CD4-positive, alpha-beta memory T cell (primary cell): Measurements from ENCODE around the gene LCMT1. TPM values are rescaled to one million over a fixed set of nuclear protein-coding genes. Genes with fewer than 3 reads are reported as not detected.

Source experiments
- CTCF ChIA-PET: fragments of 350-600 bp; sonication (Branson Sonifier 250); formaldehyde crosslinking; loops from one replicate; lab custom pipeline; 2021; ENCODE audit warnings: inconsistent platforms; ENCODE audit not compliant: partially characterized antibody; lab: Charles Lee
- POLR2A ChIA-PET: fragments of 350-600 bp; sonication (Branson Sonifier 250); formaldehyde crosslinking; loops from one replicate; lab custom pipeline; 2021; ENCODE audit not compliant: partially characterized antibody; lab: Charles Lee
- DNase-seq, 5 donors: peaks; one replicate each; pipeline versions ENCODE4 v3.0.0 to v3.0.0-alpha.2; 2020 to 2022; ENCODE audit warnings: mixed read lengths in 1 of 5
- H3K27ac ChIP-seq: one replicate; pipeline ENCODE4 v1.7.0; 2013; ENCODE audit warnings: low read depth, low read length
- H3K27me3 ChIP-seq: 2 replicates; pipeline ENCODE4 v1.7.0; 2013; ENCODE audit warnings: mild to moderate bottlenecking, low read length, moderate library complexity; ENCODE audit not compliant: insufficient read depth
- H3K36me3 ChIP-seq: 2 replicates; pipeline ENCODE4 v1.7.0; 2013; ENCODE audit warnings: mild to moderate bottlenecking, low read length, moderate library complexity; ENCODE audit not compliant: insufficient read depth
- H3K4me1 ChIP-seq: 2 replicates; pipeline ENCODE4 v1.7.0; 2013; ENCODE audit warnings: mild to moderate bottlenecking, low read length, moderate library complexity; ENCODE audit not compliant: insufficient read depth
- H3K4me3 ChIP-seq, 2 donors: one replicate each; pipeline ENCODE4 v1.7.0; 2013; ENCODE audit warnings: low read length in 2 of 2, mild to moderate bottlenecking in 1 of 2
- H3K9me3 ChIP-seq, 2 donors: one replicate each; pipeline ENCODE4 v1.7.0; 2013; ENCODE audit warnings: low read length in 2 of 2, control low read depth in 1 of 2; ENCODE audit not compliant: control insufficient read depth in 1 of 2
- H3K27ac Mint-ChIP-seq, 7 donors: one replicate each; pipeline ENCODE4 v1.8.0; 2020 to 2021; ENCODE audit warnings: mixed read lengths in 7 of 7, mild to moderate bottlenecking in 6 of 7, inconsistent platforms in 3 of 7, moderate library complexity in 3 of 7
- H3K27me3 Mint-ChIP-seq, 2 donors: one replicate each; pipeline ENCODE4 v1.8.0; 2020 to 2021; ENCODE audit warnings: mixed read lengths in 2 of 2
- H3K36me3 Mint-ChIP-seq, 2 donors: one replicate each; pipeline ENCODE4 v1.8.0; 2020 to 2021; ENCODE audit warnings: mixed read lengths in 2 of 2, inconsistent platforms in 1 of 2, mild to moderate bottlenecking in 1 of 2
- H3K4me1 Mint-ChIP-seq, 4 donors: one replicate each; pipeline ENCODE4 v1.8.0; 2020 to 2021; ENCODE audit warnings: mixed read lengths in 4 of 4, mild to moderate bottlenecking in 1 of 4
- H3K4me3 Mint-ChIP-seq, 8 donors: one replicate each; pipeline ENCODE4 v1.8.0; 2020 to 2021; ENCODE audit warnings: mixed read lengths in 8 of 8, mild to moderate bottlenecking in 7 of 8, moderate library complexity in 6 of 8, inconsistent platforms in 3 of 8
- H3K9me3 Mint-ChIP-seq, 8 donors: one replicate each; pipeline ENCODE4 v1.8.0; 2020 to 2021; ENCODE audit warnings: mixed read lengths in 8 of 8, mild to moderate bottlenecking in 5 of 8, inconsistent platforms in 3 of 8, moderate library complexity in 1 of 8
- intact Hi-C: fragments of 100-400 bp; cut with micrococcal nuclease; formaldehyde crosslinking; loops from one replicate; pipeline ENCODE4 v1.15.1; 2023
- polyA plus RNA-seq, 2 donors: library from polyadenylated mRNA; unstranded; fragments of 300-500 nt; fragmentation: Illumina TruSeq; gene quantifications; one replicate each; pipeline ENCODE4 v1.2.3, GENCODE V29; 2021
- total RNA-seq, 2 experiments: library from RNA; stranded (reverse); gene quantifications; one replicate each; pipeline ENCODE4 v1.2.3, GENCODE V29; 2021

LCMT1 gene
- total and polyA plus RNA-seq, 4 experiments from 2014 or later: 37.0 to 52.3 (median 42.4) TPM

GRCh38 chr16:25107466-25107792 is 4.1 kb upstream of the LCMT1 start:
- peaks cover 24 to 43% (median 31%) of the 10 kb centered on the region in 4 donors for H3K4me1 Mint-ChIP-seq
- intact Hi-C loops: loop anchor here (1.0 kb wide), 1 partner anchor 52 kb away; no protein-coding TSS in a partner anchor
- peak overlapping the region; percentile 73 to 75 for H3K4me3 ChIP-seq

DNA sequence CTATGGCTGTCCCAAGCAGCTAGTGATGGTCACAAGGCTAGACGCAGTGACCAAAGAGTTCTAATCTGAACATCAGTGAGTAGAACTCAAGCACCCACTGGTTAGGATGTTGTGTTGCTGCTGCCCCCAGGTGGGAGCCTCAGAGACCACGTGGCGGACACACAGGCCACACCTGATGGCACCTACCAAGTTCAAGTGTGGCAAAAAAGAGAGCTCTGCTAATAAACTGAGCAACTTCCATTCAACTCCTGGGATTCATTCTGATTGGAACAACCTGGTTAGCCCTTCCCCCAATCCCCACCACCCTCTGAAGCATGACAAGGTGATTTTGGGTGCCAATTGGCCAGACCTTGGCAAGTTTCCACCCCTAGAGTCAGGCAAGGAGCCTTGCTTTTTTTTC is 3.5 kb upstream of the LCMT1 start:
- DNase-seq: peak; percentile 40 to 53 (median 43)
- Histone ChIP-seq H3K27ac (no peak overlapping the region), H3K36me3 (no peaks in the 10 kb centered on the region), H3K9me3 (no peaks in the 10 kb centered on the region), H3K4me3 (no peak overlapping the region), H3K27me3 (no peaks in the 10 kb centered on the region), H3K4me1 (peaks cover 39% of the 10 kb centered on the region)
- Mint-ChIP-seq H3K27me3 (no peaks in the 10 kb centered on the region), H3K4me1 (peaks cover 27 to 50% (median 34%) of the 10 kb centered on the region in 4 donors), H3K4me3 (peak overlapping the region; percentile 92 to 99 (median 98)), H3K27ac (peak overlapping the region; percentile 80 to 97 (median 96)), H3K9me3 (no peaks in the 10 kb centered on the region), H3K36me3 (peaks cover 0 to 6% of the 10 kb centered on the region in 2 donors)
- ChIA-PET POLR2A (interaction anchor here (2.2 to 7.0 kb wide), 5 partner anchors 41 to 93 kb away, joined by 10 to 96 read pairs (median 27); partner anchors contain the start of gene ARHGAP17), CTCF (interaction anchor here (0.6 to 8.7 kb wide), 6 partner anchors 49 to 117 kb away, joined by 3 to 127 read pairs (median 12); no protein-coding TSS in a partner anchor)
- intact Hi-C loops: no loop called here

More at GRCh38 chr16:25107466-25107792, 4.1 kb upstream of the LCMT1 start:
- Histone ChIP-seq H3K27ac (peak overlapping the region; percentile 69), H3K27me3 (no peaks in the 10 kb centered on the region), H3K9me3 (no peaks in the 10 kb centered on the region), H3K4me1 (peaks cover 33% of the 10 kb centered on the region), H3K36me3 (no peaks in the 10 kb centered on the region)
- ChIA-PET POLR2A (interaction anchor here (1.0 to 7.0 kb wide), 6 partner anchors 40 to 92 kb away, joined by 3 to 96 read pairs (median 20); partner anchors contain the start of gene ARHGAP17), CTCF (interaction anchor here (1.7 to 8.7 kb wide), 6 partner anchors 9 to 91 kb away, joined by 5 to 127 read pairs (median 12); no protein-coding TSS in a partner anchor)
- peaks cover 0 to 6% of the 10 kb centered on the region in 2 donors for H3K36me3 Mint-ChIP-seq
- DNase-seq: no peak
- H3K9me3 Mint-ChIP-seq: no peaks in the 10 kb centered on the region
- H3K27ac Mint-ChIP-seq: peak overlapping the region; percentile 80 to 97 (median 96)
- peak overlapping the region; percentile 92 to 99 (median 98) for H3K4me3 Mint-ChIP-seq
- H3K27me3 Mint-ChIP-seq: no peaks in the 10 kb centered on the region

DNA sequence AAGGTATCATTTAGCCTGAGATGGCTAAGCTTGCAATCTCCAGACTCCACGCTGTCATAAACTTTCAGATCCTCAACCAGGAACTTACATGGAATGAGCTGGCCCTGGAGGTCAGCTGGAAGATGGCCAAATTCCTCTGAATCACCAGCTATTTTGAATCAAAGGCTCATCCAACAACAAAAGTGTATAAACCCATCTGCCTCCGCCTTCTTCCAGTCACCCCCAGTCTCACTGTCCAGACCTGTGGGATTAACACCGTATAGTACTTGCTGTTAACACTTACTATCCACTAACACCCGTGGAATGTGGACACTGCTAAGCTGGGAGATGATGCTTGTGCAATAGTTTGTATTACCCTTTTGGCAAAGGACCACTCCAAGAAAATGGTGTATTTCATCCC is 1.9 kb upstream of the LCMT1 start:
- Mint-ChIP-seq H3K27me3 (no peaks in the 10 kb centered on the region), H3K4me3 (peak overlapping the region in 4 of 8 donors; percentile 9 to 62 (median 28)), H3K9me3 (no peaks in the 10 kb centered on the region), H3K27ac (peak overlapping the region in 2 of 7 donors; percentile 4 to 36), H3K4me1 (peaks cover 37 to 60% (median 45%) of the 10 kb centered on the region in 4 donors), H3K36me3 (peaks cover 5 to 12% of the 10 kb centered on the region in 2 donors)
- H3K4me1 ChIP-seq: peaks cover 46% of the 10 kb centered on the region
- H3K4me3 ChIP-seq: no peak overlapping the region
- H3K27ac ChIP-seq: no peak overlapping the region
- ChIA-PET CTCF (interaction anchor here (0.7 to 8.7 kb wide), 11 partner anchors 40 to 122 kb away, joined by 3 to 127 read pairs (median 4); no protein-coding TSS in a partner anchor), POLR2A (interaction anchor here (1.0 to 7.0 kb wide), 6 partner anchors 43 to 94 kb away, joined by 3 to 96 read pairs (median 24); partner anchors contain the start of gene ARHGAP17)
- H3K27me3 ChIP-seq: no peaks in the 10 kb centered on the region
- intact Hi-C loops: loop anchor here (5.0 kb wide), 1 partner anchor 92 kb away; the partner anchor contains the start of gene ARHGAP17
- no peak for DNase-seq
- H3K9me3 ChIP-seq: no peaks in the 10 kb centered on the region
- no peaks in the 10 kb centered on the region for H3K36me3 ChIP-seq

GRCh38 chr16:25110387-25110947 is 1.1 kb upstream of the LCMT1 start:
- H3K36me3 Mint-ChIP-seq: peaks cover 13 to 20% of the 10 kb centered on the region in 2 donors
- Histone ChIP-seq H3K36me3 (no peaks in the 10 kb centered on the region), H3K9me3 (no peaks in the 10 kb centered on the region), H3K4me3 (peak overlapping the region in 1 of 2 donors; percentile 79), H3K27ac (no peak overlapping the region), H3K4me1 (peaks cover 54% of the 10 kb centered on the region), H3K27me3 (no peaks in the 10 kb centered on the region)
- ChIA-PET POLR2A (interaction anchor here (1.0 to 7.0 kb wide), 10 partner anchors 44 to 146 kb away, joined by 3 to 96 read pairs (median 5); partner anchors contain the start of gene ARHGAP17), CTCF (interaction anchor here (0.7 to 8.7 kb wide), 7 partner anchors 45 to 121 kb away, joined by 3 to 127 read pairs (median 4); no protein-coding TSS in a partner anchor)
- intact Hi-C loops: loop anchor here (5.0 kb wide), 1 partner anchor 93 kb away; the partner anchor contains the start of gene ARHGAP17
- no peaks in the 10 kb centered on the region for H3K27me3 Mint-ChIP-seq
- peak overlapping the region; percentile 94 to 99 (median 96) for H3K4me3 Mint-ChIP-seq
- peak in 1 of 5 donors; percentile 4 for DNase-seq
- H3K27ac Mint-ChIP-seq: peak overlapping the region in 6 of 7 donors; percentile 23 to 97 (median 76)
- peaks cover 44 to 68% (median 53%) of the 10 kb centered on the region in 4 donors for H3K4me1 Mint-ChIP-seq
- H3K9me3 Mint-ChIP-seq: no peaks in the 10 kb centered on the region

GRCh38 chr16:25114121-25114520 is 2.6 kb downstream of the LCMT1 start:
- H3K36me3 ChIP-seq: no peaks in the 10 kb centered on the region
- Mint-ChIP-seq H3K4me1 (peaks cover 47 to 75% (median 60%) of the 10 kb centered on the region in 4 donors), H3K9me3 (peaks cover 0 to 2% (median 0%) of the 10 kb centered on the region in 8 donors), H3K4me3 (peak overlapping the region in 5 of 8 donors; percentile 12 to 66 (median 33)), H3K27me3 (no peaks in the 10 kb centered on the region), H3K27ac (peak overlapping the region in 3 of 7 donors; percentile 1 to 84 (median 67)), H3K36me3 (peaks cover 31 to 40% of the 10 kb centered on the region in 2 donors)
- POLR2A ChIA-PET: no interaction called here
- DNase-seq: no peak
- no peak overlapping the region for H3K27ac ChIP-seq
- intact Hi-C loops: loop anchor here (5.0 kb wide), 1 partner anchor 97 kb away; the partner anchor contains the start of gene ARHGAP17
- H3K4me1 ChIP-seq: peaks cover 40% of the 10 kb centered on the region
- CTCF ChIA-PET: interaction anchor here (1.0 kb wide), 1 partner anchor 112 kb away, joined by 3 read pairs; no protein-coding TSS in a partner anchor
- H3K9me3 ChIP-seq: no peaks in the 10 kb centered on the region
- no peaks in the 10 kb centered on the region for H3K27me3 ChIP-seq
- no peak overlapping the region for H3K4me3 ChIP-seq

DNA sequence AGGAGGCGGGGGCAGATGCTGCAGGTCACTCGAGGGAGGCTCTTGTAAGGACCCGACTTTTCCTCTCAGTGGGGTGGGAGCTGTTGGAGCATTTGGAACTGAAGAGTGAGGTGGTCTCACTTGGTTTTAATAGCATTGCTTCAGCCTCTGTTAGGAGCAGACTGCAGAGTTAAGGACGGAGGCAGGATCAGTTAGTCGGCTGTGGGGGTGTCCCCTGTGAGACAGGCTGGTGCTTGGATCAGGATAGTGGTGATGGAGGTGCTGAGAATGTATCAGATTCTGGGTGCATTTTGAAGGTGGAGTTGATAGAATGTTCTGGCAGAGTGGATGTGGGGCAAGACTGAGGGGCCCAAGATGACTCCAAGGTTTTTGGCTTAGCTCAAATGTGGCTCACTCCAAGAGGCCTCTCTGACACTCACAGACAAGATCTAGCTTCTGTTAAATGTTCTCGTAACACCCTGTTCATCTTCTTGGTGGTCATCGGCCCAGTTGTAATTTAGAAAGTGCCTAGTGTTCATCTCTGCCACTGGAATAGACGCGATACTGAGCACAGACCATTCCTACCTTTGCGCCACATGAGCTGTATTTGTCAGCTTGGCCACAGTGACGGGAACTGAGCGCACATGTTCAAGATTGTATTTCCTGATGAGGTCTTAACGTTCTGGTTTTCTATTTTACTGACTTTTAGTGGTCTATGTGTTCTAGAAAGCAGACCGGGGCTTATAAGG is 7.5 kb downstream of the LCMT1 start:
- intact Hi-C loops: no loop called here
- DNase-seq: no peak
- Histone ChIP-seq H3K27me3 (no peaks in the 10 kb centered on the region), H3K4me3 (no peak overlapping the region), H3K9me3 (no peaks in the 10 kb centered on the region), H3K4me1 (peaks cover 13% of the 10 kb centered on the region), H3K27ac (no peak overlapping the region), H3K36me3 (no peaks in the 10 kb centered on the region)
- Mint-ChIP-seq H3K9me3 (peaks cover 0 to 2% (median 0%) of the 10 kb centered on the region in 8 donors), H3K27ac (peak overlapping the region in 2 of 7 donors; percentile 41 to 60), H3K4me3 (no peak overlapping the region), H3K36me3 (peaks cover 31 to 43% of the 10 kb centered on the region in 2 donors), H3K27me3 (no peaks in the 10 kb centered on the region), H3K4me1 (peaks cover 39 to 72% (median 61%) of the 10 kb centered on the region in 4 donors)
- ChIA-PET CTCF (interaction anchor here (0.8 to 1.4 kb wide), 2 partner anchors 34 to 106 kb away, joined by 3 read pairs; no protein-coding TSS in a partner anchor), POLR2A (no interaction called here)
